GM12864 (cell line): ENCODE data around the gene TMX1.

Experiments
- DNase-seq: peaks from one replicate; pipeline ENCODE4 v3.0.0-alpha.2; 2011; ENCODE audit warnings: low read depth
- H3K4me3 ChIP-seq: 2 replicates; pipeline ENCODE4 v1.5.1; 2011; ENCODE audit warnings: mild to moderate bottlenecking, low read depth, low read length, control low read depth
- TF ChIP-seq, protein P1 (sequence below): IDR thresholded peaks from 2 replicates; pipeline ENCODE4 v1.5.1; 2011; ENCODE audit warnings: low read depth, mild to moderate bottlenecking, moderate library complexity, low read length, control low read depth, inconsistent platforms; ENCODE audit errors: missing control alignments

TMX1 gene

DNA sequence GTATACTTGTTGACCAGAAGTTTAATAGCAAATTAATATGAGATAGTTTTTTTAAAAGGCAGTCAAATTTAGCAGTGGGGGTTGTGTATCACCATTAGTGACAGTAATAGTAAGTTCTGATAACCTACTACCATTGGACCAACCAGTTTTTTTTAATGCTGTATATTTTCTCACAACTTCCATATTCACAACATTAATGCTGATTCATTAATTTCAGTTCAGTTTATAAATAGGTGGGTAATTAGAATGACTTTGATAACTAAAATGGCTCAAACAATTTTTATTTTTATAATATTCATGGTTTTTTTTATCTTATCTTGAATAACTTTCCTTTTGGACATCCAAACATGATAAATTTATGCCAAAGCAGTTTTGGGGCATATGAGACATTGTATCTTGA, 13.8 kb downstream of the TMX1 start:
- TF ChIP-seq, protein P1, sequence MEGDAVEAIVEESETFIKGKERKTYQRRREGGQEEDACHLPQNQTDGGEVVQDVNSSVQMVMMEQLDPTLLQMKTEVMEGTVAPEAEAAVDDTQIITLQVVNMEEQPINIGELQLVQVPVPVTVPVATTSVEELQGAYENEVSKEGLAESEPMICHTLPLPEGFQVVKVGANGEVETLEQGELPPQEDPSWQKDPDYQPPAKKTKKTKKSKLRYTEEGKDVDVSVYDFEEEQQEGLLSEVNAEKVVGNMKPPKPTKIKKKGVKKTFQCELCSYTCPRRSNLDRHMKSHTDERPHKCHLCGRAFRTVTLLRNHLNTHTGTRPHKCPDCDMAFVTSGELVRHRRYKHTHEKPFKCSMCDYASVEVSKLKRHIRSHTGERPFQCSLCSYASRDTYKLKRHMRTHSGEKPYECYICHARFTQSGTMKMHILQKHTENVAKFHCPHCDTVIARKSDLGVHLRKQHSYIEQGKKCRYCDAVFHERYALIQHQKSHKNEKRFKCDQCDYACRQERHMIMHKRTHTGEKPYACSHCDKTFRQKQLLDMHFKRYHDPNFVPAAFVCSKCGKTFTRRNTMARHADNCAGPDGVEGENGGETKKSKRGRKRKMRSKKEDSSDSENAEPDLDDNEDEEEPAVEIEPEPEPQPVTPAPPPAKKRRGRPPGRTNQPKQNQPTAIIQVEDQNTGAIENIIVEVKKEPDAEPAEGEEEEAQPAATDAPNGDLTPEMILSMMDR = no peak
- DNase-seq = no peak

DNA sequence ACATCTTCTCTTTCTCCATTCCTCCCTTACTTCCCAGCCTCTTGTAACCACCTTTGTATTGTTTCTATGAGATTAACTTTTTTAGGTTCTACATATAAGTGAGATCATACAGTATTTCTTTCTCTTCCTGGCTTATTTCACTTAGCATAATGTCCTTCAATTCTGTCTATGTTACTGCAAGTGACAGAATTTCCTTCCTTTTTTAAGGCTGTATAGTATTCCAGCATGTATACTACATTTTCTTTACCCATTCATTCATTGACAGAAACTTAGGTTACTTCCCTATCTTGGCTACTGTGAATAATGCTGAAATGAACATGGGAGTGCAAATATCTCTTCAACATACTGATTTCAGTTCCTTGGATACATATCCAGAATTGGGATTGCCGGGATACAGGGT, 18.2 kb downstream of the TMX1 start:
- TF ChIP-seq, protein P1 = no peak
- H3K4me3 ChIP-seq = no peak overlapping the region
- DNase-seq = no peak

More for the DNA sequence above, 13.8 kb downstream of the TMX1 start:
- no peak overlapping the region for H3K4me3 ChIP-seq

DNA sequence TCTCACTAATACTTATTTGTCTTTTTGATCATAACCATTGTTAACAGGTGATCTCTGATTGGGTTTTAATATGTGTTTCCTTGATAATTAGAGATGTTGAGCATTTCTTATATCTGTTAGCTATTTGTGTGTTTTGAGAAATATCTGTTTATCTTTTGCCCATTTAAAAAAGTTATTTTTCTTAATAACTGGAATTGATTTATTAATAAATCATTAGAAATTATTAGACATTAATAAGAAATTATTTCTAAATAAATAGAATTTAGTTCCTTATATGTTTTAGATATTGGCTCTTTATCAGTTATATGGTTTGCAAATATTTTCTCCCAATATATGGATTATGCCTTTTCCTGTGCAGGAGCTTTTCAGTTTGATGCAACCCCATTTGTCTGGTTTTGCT, 18.7 kb downstream of the TMX1 start:
- no peak overlapping the region for H3K4me3 ChIP-seq
- TF ChIP-seq, protein P1 = no peak
- DNase-seq = no peak

DNA sequence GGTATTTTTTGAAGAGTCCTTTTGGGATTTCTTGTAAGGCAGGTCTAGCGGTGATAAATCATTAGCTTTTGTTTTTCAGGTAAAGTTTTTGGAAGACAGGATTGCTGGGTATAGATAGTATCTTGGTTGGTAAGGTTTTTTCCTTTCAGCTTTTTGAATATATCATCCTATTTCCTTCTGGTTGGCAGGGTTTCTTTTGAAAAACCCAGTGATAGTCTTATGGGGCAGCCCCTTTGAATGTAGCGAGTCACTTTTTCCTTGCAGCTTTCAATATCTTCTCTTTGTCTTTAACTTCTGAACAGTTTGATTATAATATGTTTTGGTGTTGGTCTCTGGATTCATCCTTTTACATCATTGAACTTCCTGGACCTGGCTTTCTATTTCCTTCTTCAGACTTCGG, 20.2 kb downstream of the TMX1 start:
- no peak overlapping the region for H3K4me3 ChIP-seq
- TF ChIP-seq, protein P1 = no peak
- DNase-seq = no peak

DNA sequence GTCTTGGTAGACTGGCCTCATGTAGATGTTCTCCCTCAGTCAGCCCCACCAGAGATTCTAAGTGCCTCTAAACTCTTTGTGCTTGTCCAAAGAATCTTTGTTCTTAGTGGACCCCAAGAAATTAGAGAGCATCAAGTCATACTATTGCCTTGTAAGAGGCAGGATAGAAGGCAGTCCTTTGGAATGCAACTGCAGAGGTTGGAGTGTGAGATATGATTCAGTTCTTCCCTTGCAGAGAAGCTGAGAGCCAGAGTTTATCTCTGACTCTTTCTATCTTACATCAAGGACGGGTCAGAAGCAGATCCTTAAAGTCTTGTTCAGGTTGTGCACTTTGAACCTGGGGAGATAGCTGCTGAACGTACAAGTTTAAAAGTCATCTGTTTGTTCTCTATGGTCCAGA, 21.1 kb downstream of the TMX1 start:
- DNase-seq = no peak
- TF ChIP-seq, protein P1 = no peak
- H3K4me3 ChIP-seq = no peak overlapping the region

DNA sequence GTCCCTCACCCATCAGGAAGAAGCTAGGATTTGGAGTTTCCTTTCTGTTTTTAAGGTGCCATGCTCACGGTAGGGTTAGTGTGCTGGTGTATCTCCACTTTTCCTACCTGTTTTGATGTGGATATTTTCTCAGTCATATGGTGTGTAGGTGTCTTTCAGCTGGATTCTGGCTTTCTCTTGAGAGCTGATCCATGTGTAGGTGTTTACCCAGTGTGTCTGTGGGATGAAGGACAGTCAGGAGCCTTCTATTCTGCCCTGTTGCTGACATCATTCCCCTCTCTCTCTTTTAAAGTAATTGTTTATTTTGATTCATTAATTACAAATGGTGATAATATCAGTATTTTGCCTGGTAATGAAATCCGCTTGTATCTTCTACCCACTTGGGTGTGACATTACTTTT, 22.8 kb downstream of the TMX1 start:
- TF ChIP-seq, protein P1 = no peak
- H3K4me3 ChIP-seq = no peak overlapping the region
- DNase-seq = no peak

DNA sequence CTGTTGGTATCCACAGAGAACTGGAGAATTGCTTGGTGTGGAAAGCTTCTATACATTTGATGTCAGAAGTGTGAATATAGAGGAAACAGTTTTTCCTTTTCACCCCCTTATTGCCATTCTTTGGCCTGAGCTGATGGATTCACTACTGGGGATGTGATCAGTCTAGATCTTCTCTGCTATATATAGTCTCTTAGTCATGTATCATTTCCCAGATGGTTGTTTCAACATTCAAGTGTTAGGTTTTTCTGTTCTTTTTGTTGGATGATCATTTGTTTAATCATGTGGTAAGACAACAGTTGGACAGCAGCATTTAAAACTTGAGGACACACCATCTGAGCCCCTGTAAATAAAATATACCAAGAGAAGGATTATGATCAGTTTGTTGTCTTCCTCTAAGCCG, 29.6 kb downstream of the TMX1 start:
- DNase-seq = no peak
- TF ChIP-seq, protein P1 = no peak
- no peak overlapping the region for H3K4me3 ChIP-seq
